ENCODE data around the gene LGI2. TPM values are rescaled to one million over a fixed set of nuclear protein-coding genes. Genes with fewer than 3 reads are reported as not detected.

The LGI2 gene
- total RNA-seq, 1 experiment from 2014 or later, result 0.04 TPM

DNA sequence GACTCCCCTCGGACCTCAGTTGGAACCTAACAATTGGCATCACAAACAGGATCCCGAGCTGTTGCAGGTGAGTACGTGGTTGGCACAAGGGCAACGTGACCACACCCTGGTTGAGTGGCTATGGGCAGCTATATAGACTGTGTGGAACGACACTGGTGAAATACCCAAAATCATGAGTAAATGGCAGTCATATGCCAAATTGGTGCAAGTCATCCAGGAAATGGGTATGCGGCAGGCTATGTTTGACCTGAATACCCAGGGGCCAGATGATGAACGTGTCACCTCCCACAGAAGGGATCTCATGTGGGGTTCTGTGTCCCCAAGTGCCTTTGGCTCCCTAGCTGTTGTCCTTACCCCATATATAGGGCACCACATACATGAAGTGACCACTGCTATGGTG lies 64.7 kb downstream of the LGI2 start:
- DNase-seq (ENCODE audit: low spot score), result no peak

- no peak for DNase-seq (ENCODE audit: low spot score)
Measured at GRCh38 chr4:24965627-24966026, 65.1 kb downstream of the LGI2 start.

GRCh38 chr4:24963277-24963676 lies 67.5 kb downstream of the LGI2 start:
- no peak for DNase-seq (ENCODE audit: low spot score)

DNA sequence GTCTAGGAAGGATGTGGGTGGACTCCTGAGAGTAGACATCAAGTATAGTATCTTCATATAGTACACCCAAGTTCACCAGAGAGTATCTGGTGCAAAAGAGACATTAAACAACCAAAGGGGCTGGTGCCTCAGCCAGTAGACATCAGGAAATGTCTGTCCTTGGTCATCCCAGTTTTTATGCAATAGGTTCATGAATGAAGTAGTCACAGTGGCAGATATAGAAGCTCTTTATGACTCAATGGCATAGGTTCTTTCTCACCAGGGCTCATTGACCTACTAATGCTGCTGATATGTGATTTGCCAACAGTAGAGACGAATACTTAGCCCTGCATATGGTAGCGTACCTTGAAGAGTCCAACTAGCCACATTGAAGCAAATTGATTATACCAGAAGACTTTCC lies 72.9 kb downstream of the LGI2 start:
- no peak for DNase-seq (ENCODE audit: low spot score)

GRCh38 chr4:24956763-24957162 lies 74.0 kb downstream of the LGI2 start:
- DNase-seq (ENCODE audit: low spot score), result no peak

GRCh38 chr4:24956091-24956490 lies 74.7 kb downstream of the LGI2 start:
- DNase-seq (ENCODE audit: low spot score), result no peak

DNA sequence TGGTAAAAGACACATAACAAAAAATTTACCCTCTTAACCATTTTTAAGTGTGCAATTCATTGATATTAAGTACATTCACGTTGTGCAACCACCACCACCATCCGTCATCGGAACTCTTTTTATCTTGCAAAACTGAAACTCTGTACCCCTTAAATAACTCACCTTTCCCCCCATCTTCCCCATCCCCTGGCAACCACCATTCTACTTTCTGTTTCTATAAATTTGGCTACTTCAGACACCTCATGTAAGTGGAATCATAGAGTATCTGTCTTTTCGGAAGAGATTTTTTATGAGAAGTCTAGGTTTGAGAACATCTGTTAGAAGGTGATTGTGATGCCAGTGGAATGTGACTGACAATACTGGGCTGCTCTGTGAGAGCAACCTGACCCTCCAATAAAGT lies 78.1 kb downstream of the LGI2 start:
- DNase-seq (ENCODE audit: low spot score), result no peak

GRCh38 chr4:24949970-24950369 lies 80.8 kb downstream of the LGI2 start:
- DNase-seq (ENCODE audit: low spot score), result no peak

Other genes starting within 250 kb of the LGI2 start
- gene SOD3, start 235.4 kb downstream of the LGI2 start, total RNA-seq (2014; rRNA removed; shearing (Covaris generic)), result 1.6 TPM in 1 of 2 replicates, not detected in the other
- gene CCDC149, start 117.9 kb downstream of the LGI2 start, total RNA-seq (2014; rRNA removed; shearing (Covaris generic)), result 3.3 and 5.7 TPM in 2 replicates
- 4.7 and 6.5 TPM in 2 replicates for gene SEPSECS, start 129.5 kb upstream of the LGI2 start, total RNA-seq (2014; rRNA removed; shearing (Covaris generic))
- gene PI4K2B, start 203.1 kb upstream of the LGI2 start, total RNA-seq (2014; rRNA removed; shearing (Covaris generic)), result 14.5 and 16.0 TPM in 2 replicates

Measured in H4 (cell line).